SKM-1 (cell line): ENCODE measurements around the gene KERA.
"Not testable (repeated sequence)": the region's sequence is repeated elsewhere in the genome, so short reads cannot be mapped to it uniquely, and the experiment has no call there.

Experiments
- DNase-seq: peaks from one replicate; lab custom pipeline; 2025; ENCODE audit not compliant: unreplicated experiment; lab: John Stamatoyannopoulos, UW

Gene KERA

GRCh38 chr12:91057368-91058165 lies at the start of gene KERA:
Gene KERA (minus strand): TSS chr12:91058024. CDS start chr12:91056281, 1,743 bp downstream.
- DNase-seq, result no peak

GRCh38 chr12:91106283-91106682 lies 48.5 kb upstream of the KERA start:
- DNase-seq, result no peak

- no peak for DNase-seq
Measured at GRCh38 chr12:91105807-91106206, 48.0 kb upstream of the KERA start.

- DNase-seq, result no peak
Measured at GRCh38 chr12:91104812-91105466, 47.1 kb upstream of the KERA start.

- DNase-seq, result no peak
Measured at GRCh38 chr12:91103624-91104023, 45.8 kb upstream of the KERA start.

GRCh38 chr12:91103101-91103500 lies 45.3 kb upstream of the KERA start:
- no peak for DNase-seq

- DNase-seq, result no peak
Measured at GRCh38 chr12:91100906-91101305, 43.1 kb upstream of the KERA start.

GRCh38 chr12:91099836-91100235 lies 42.0 kb upstream of the KERA start:
- DNase-seq, result no peak

- no peak for DNase-seq
Measured at GRCh38 chr12:91099341-91099740, 41.5 kb upstream of the KERA start.

GRCh38 chr12:91098941-91099340 lies 41.1 kb upstream of the KERA start:
- DNase-seq, result no peak

- no peak for DNase-seq
Measured at GRCh38 chr12:91098461-91098860, 40.6 kb upstream of the KERA start.

- no peak for DNase-seq
Measured at GRCh38 chr12:91094957-91095356, 37.1 kb upstream of the KERA start.

- DNase-seq, result no peak
Measured at GRCh38 chr12:91094032-91094662, 36.3 kb upstream of the KERA start.

GRCh38 chr12:91093341-91093740 lies 35.5 kb upstream of the KERA start:
- no peak for DNase-seq

- no peak for DNase-seq
Measured at GRCh38 chr12:91091916-91092715, 34.3 kb upstream of the KERA start.

- DNase-seq, result not testable (repeated sequence)
Measured at GRCh38 chr12:91089953-91090352, 32.1 kb upstream of the KERA start.

GRCh38 chr12:91080041-91080440 lies 22.2 kb upstream of the KERA start:
- no peak for DNase-seq

GRCh38 chr12:91078501-91078900 lies 20.7 kb upstream of the KERA start:
- DNase-seq, result no peak

GRCh38 chr12:91077228-91077954 lies 19.6 kb upstream of the KERA start:
- no peak for DNase-seq

GRCh38 chr12:91074851-91075250 lies 17.0 kb upstream of the KERA start:
- DNase-seq, result no peak
